Ovary (tissue), 9 donors: ENCODE results near the gene RND2. TPM values are rescaled to one million over a fixed set of nuclear protein-coding genes. Genes with fewer than 3 reads are reported as not detected.

Experiments used
- DNase-seq, 5 donors: peaks; one replicate each; pipeline ENCODE4 v3.0.0-alpha.2; 2019 to 2020
- H3K27ac ChIP-seq, 2 donors: fragments of 200-600 bp; one replicate each; pipeline versions ENCODE4 v1.5.1 to v1.8.0; 2019 to 2022
- H3K27me3 ChIP-seq: fragments of 200-600 bp; one replicate; pipeline ENCODE4 v1.8.0; 2022
- H3K36me3 ChIP-seq: fragments of 200-600 bp; sonication (generic); one replicate; pipeline ENCODE4 v1.5.1; 2019
- H3K4me1 ChIP-seq: one replicate; pipeline ENCODE4 v1.8.1; 2013; ENCODE audit warnings: mild to moderate bottlenecking, moderate library complexity; ENCODE audit not compliant: insufficient read depth
- H3K4me3 ChIP-seq: fragments of 200-600 bp; sonication (generic); one replicate; pipeline ENCODE4 v1.5.1; 2017
- H3K9me3 ChIP-seq, 2 donors: fragments of 200-600 bp in 1 of 2; sonication (generic) in 1 of 2; one replicate each; pipeline versions ENCODE4 v1.5.1 to v1.8.1; 2013 to 2019; ENCODE audit warnings: mild to moderate bottlenecking in 1 of 2, moderate library complexity in 1 of 2
- EP300 ChIP-seq: sonication (generic); formaldehyde crosslinking; IDR thresholded peaks from one replicate; pipeline ENCODE4 v1.6.1; 2017; ENCODE audit warnings: antibody characterized with exemption
- POLR2A ChIP-seq: fragments of 450-650 bp; IDR thresholded peaks from one replicate; pipeline ENCODE4 v1.6.1; 2017; ENCODE audit warnings: antibody characterized with exemption, mild to moderate bottlenecking, moderate library complexity
- WGBS, 3 donors: extraction: QIAGEN DNeasy Blood & Tissue Kit in 1 of 3; methylation state at CpG; one replicate each; pipeline versions ENCODE4 v1.1.5 to v1.1.7; 2013 to 2017; 5-methylcytosine and 5-hydroxymethylcytosine counted together
- intact Hi-C, 4 donors: fragments of 100-400 bp; cut with DNase I; formaldehyde crosslinking; loops; one replicate each; pipeline versions ENCODE4 v1.11.0 to v1.15.1; 2022 to 2023
- polyA plus RNA-seq, 2 donors: library from polyadenylated mRNA; stranded (reverse); fragments of 200-250 nt in 1 of 2; fragments of 350-450 nt in 1 of 2; fragmentation: Illumina TruSeq in 1 of 2; extraction: RNeasy Lipid Tissue Mini Kit (QIAGEN cat#74804) in 1 of 2; gene quantifications; one replicate each; pipeline ENCODE4 v1.2.3, GENCODE V29; 2013 to 2014
- total RNA-seq, 7 donors: library from RNA; depleted of rRNA in 2 of 7; stranded (reverse); fragments of >200 nt in 2 of 7; fragmentation: NEBNext Ultra II Directional in 3 of 7; extraction: Animal tissue kit (Norgen Biotek cat#: 25700) in 3 of 7; gene quantifications; one replicate each; pipeline versions ENCODE4 v1.1.0 to v1.2.4, GENCODE V29; 2016 to 2023
- TF ChIP-seq, protein P1 (sequence below), 3 donors: fragments of 450-650 bp in 2 of 3; fragments of 200-600 bp in 1 of 3; IDR thresholded peaks; one replicate each; pipeline versions ENCODE4 v1.5.1 to v1.8.0; 2016 to 2022; ENCODE audit warnings: antibody characterized with exemption in 3 of 3, mild to moderate bottlenecking in 1 of 3
- donor health status: DM: no; HTN: no; CAD: no; lungs with moderate emphysema.
- donor health status: DM: no; HTN: no; CAD: no.
- donor health status: Bipolar disorder and iron deficiency.
- donor health status: DM: yes; HTN: yes; CAD: no.
- donor health status: DM: no; HTN: no; CAD: no.
- donor health status: DM: yes; HTN: yes; CAD: no.

RND2 gene
- total and polyA plus RNA-seq, 9 donors = 2.5 to 11.6 (median 6.0) TPM

DNA sequence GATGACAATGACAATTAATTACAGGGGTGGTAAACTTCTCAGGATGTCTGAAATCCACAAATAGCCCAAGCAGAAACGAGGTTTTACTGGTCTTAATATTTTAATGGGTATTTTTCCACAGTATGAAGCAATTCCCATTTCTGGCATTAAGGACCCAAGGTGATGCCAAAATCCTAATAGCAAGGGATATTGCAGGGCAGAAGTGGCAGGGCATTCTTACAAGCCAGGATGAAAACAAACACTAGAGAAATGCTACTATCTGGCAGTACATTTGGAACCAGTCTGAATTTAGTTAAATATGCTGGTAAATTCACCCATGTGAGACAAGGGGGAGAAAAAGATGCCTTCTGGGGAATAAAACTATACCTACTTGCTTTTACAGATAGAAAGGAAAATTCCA is 45.2 kb downstream of the RND2 start:
- 70 to 85% (median 84%) methylated on average over 1 of the region's 1 CpG for WGBS, 3 donors
- intact Hi-C loops = loop anchor here in 1 of 4 donors (5.0 kb wide), 1 partner anchor 157 kb away; the partner anchor contains the start of gene CCDC200
- DNase-seq = no peak

DNA sequence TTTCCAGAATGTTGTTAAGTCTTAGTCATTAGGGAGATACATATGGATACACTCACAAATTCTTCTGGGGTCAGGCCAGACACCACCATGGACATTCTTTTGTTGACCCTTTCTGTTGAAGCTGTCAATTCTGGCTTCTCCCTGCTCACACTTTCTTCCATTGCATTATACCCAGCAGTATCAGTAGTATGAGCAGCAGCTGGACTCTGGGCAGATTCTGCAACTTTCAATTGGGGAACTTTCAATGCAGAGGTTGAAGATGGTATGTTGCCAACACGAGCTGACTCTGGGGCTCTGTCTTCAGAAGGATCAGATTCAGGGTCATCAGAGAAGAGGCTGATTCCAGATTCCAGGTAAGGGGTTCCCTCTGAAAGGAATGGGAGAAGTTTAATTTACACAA is 45.8 kb downstream of the RND2 start:
- Histone ChIP-seq H3K9me3 (no peaks in the 10 kb centered on the region), H3K27me3 (no peaks in the 10 kb centered on the region), H3K36me3 (no peaks in the 10 kb centered on the region), H3K4me3 (no peak overlapping the region), H3K27ac (no peak overlapping the region), H3K4me1 (no peaks in the 10 kb centered on the region)
- no peak for TF ChIP-seq POLR2A
- TF ChIP-seq EP300 = no peak
- TF ChIP-seq, protein P1, sequence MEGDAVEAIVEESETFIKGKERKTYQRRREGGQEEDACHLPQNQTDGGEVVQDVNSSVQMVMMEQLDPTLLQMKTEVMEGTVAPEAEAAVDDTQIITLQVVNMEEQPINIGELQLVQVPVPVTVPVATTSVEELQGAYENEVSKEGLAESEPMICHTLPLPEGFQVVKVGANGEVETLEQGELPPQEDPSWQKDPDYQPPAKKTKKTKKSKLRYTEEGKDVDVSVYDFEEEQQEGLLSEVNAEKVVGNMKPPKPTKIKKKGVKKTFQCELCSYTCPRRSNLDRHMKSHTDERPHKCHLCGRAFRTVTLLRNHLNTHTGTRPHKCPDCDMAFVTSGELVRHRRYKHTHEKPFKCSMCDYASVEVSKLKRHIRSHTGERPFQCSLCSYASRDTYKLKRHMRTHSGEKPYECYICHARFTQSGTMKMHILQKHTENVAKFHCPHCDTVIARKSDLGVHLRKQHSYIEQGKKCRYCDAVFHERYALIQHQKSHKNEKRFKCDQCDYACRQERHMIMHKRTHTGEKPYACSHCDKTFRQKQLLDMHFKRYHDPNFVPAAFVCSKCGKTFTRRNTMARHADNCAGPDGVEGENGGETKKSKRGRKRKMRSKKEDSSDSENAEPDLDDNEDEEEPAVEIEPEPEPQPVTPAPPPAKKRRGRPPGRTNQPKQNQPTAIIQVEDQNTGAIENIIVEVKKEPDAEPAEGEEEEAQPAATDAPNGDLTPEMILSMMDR (IDR thresholded peaks at IDR 0.05) = no peak
- no peak for DNase-seq
- intact Hi-C loops = loop anchor here in 1 of 4 donors (5.0 kb wide), 1 partner anchor 156 kb away; the partner anchor contains the start of gene CCDC200
- 66 to 82% (median 72%) methylated on average over 1 of the region's 1 CpG for WGBS, 3 donors

More for the DNA sequence above, 45.2 kb downstream of the RND2 start:
- H3K4me3 ChIP-seq = no peak overlapping the region
- H3K27me3 ChIP-seq = no peaks in the 10 kb centered on the region
- no peaks in the 10 kb centered on the region for H3K4me1 ChIP-seq
- no peaks in the 10 kb centered on the region for H3K9me3 ChIP-seq
- TF ChIP-seq EP300 (no peak), POLR2A (no peak)
- TF ChIP-seq, protein P1 (IDR thresholded peaks at IDR 0.05) = no peak
- H3K36me3 ChIP-seq = no peaks in the 10 kb centered on the region
- H3K27ac ChIP-seq = no peak overlapping the region

DNA sequence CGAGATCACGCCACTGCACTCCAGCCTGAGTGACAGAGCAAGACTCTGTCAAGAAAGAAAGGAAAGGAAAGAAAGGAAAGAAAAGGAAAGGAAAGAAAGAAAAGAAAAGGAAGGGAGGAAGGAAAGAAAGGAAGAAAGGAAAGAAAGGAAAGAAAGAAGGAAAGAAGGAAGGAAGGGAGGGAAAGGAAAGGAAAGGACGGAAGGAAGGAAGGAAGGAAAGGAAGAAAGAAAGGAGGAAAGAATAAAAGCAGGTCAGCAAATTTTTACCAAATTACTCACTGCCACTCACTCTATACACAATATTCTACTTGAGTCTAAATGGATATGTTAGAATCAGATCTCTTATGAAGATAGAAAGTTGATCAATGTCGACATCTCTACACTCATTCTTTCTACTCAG is 49.8 kb downstream of the RND2 start:
- TF ChIP-seq EP300 (no peak), POLR2A (no peak)
- TF ChIP-seq, protein P1 (IDR thresholded peaks at IDR 0.05) = no peak
- intact Hi-C loops = loop anchor here in 1 of 4 donors (5.0 kb wide), 1 partner anchor 152 kb away; the partner anchor contains the start of gene CCDC200
- DNase-seq = no peak
- whole genome bisulfite sequencing, 3 donors = 94 to 97% (median 96%) methylated on average over 4 of the region's 4 CpGs
- Histone ChIP-seq H3K27ac (no peak overlapping the region), H3K27me3 (no peaks in the 10 kb centered on the region), H3K9me3 (no peaks in the 10 kb centered on the region), H3K4me1 (no peaks in the 10 kb centered on the region), H3K4me3 (no peak overlapping the region), H3K36me3 (no peaks in the 10 kb centered on the region)

DNA sequence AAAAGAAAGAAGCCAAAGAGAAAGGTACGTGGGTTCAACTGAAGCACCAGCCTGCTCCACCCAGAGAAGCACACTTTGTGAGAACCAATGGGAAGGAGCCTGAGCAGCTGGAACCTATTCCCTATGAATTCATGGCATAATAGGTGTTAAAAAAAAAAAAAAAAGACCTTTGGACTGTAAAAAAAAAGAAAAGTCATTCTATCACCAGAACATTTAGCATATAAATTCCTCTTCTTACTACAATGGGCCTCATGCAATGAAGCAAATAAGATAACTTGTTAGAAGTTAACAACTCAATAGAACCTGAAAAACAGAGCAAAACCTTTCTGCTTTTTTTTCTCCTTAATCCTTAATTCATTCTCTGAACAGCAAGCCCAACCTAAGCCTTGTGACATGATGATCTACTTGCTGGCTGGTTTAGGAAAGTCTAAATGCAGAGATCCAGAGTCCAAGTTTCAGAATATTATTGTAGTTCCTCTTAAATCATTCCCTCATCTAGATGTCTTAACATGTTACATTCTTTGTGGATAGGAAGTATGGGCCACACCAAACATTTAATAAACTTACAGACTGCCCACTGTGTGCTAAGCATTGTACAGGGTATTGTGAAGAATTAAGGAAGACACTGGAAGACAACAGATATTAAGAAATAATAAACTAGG is 54.7 kb downstream of the RND2 start:
- Histone ChIP-seq H3K9me3 (no peaks in the 10 kb centered on the region), H3K4me3 (no peak overlapping the region), H3K27me3 (no peaks in the 10 kb centered on the region), H3K4me1 (no peaks in the 10 kb centered on the region), H3K27ac (no peak overlapping the region), H3K36me3 (no peaks in the 10 kb centered on the region)
- intact Hi-C loops = no loop called here
- no peak for DNase-seq
- TF ChIP-seq POLR2A (no peak), EP300 (no peak)
- TF ChIP-seq, protein P1 (IDR thresholded peaks at IDR 0.05) = no peak
- 82 to 95% (median 83%) methylated on average over 1 of the region's 1 CpG for WGBS, 3 donors

Other genes starting within 250 kb of the RND2 start
- gene WNK4, start 244.6 kb upstream of the RND2 start, total RNA-seq = 10 to 100 TPM in 1 of 7 donors, 1 to 10 TPM in 6; 1.5 to 11.9 (median 3.4) TPM
- gene WNK4, start 244.6 kb upstream of the RND2 start, polyA plus RNA-seq = 1 to 10 TPM; 1.1 to 1.5 TPM
- 10 to 100 TPM; 49.1 to 78.2 (median 62.9) TPM for gene COA3, start 226.5 kb upstream of the RND2 start, total RNA-seq
- 10 to 100 TPM; 77.6 to 80.0 TPM for gene COA3, start 226.5 kb upstream of the RND2 start, polyA plus RNA-seq
- gene CNTD1, start 226.4 kb upstream of the RND2 start, total RNA-seq = under 1 TPM in 5 of 7 donors, not detected in 2; 0.30 to 0.79 (median 0.33) TPM
- gene CNTD1, start 226.4 kb upstream of the RND2 start, polyA plus RNA-seq = under 1 TPM; 0.22 to 0.36 TPM
- gene BECN1, start 200.9 kb upstream of the RND2 start, total RNA-seq = 10 to 100 TPM; 47.5 to 75.3 (median 54.6) TPM
- 10 to 100 TPM; 47.2 to 67.5 TPM for gene BECN1, start 200.9 kb upstream of the RND2 start, polyA plus RNA-seq
- 10 to 100 TPM; 28.6 to 85.8 (median 61.9) TPM for gene PSME3, start 191.8 kb upstream of the RND2 start, total RNA-seq
- gene PSME3, start 191.8 kb upstream of the RND2 start, polyA plus RNA-seq = 100 to 1,000 TPM in 1 of 2 donors, 10 to 100 TPM in 1; 31.7 to 118 TPM
- 1 to 10 TPM in 6 of 7 donors, under 1 TPM in 1; 0.72 to 1.9 (median 1.3) TPM for gene AOC2, start 180.7 kb upstream of the RND2 start, total RNA-seq
- gene AOC2, start 180.7 kb upstream of the RND2 start, polyA plus RNA-seq = 1 to 10 TPM in 1 of 2 donors, under 1 TPM in 1; 0.40 to 6.3 TPM
- gene AOC3, start 174.0 kb upstream of the RND2 start, total RNA-seq = 100 to 1,000 TPM in 1 of 7 donors, 10 to 100 TPM in 3, 1 to 10 TPM in 2, under 1 TPM in 1; 0.72 to 112 (median 12.4) TPM
- 100 to 1,000 TPM in 1 of 2 donors, 10 to 100 TPM in 1; 22.5 to 197 TPM for gene AOC3, start 174.0 kb upstream of the RND2 start, polyA plus RNA-seq
- 1 to 10 TPM in 1 of 7 donors, under 1 TPM in 1, not detected in 5; 0.69 to 1.7 TPM for gene G6PC1, start 124.4 kb upstream of the RND2 start, total RNA-seq
- not detected for gene G6PC1, start 124.4 kb upstream of the RND2 start, polyA plus RNA-seq
- 10 to 100 TPM; 17.8 to 51.4 (median 40.6) TPM for gene AARSD1, start 60.8 kb upstream of the RND2 start, total RNA-seq
- 10 to 100 TPM; 49.7 to 50.1 TPM for gene AARSD1, start 60.8 kb upstream of the RND2 start, polyA plus RNA-seq
- 1 to 10 TPM in 1 of 7 donors, under 1 TPM in 5, not detected in 1; 0.45 to 2.6 (median 0.66) TPM for gene PTGES3L, start 45.2 kb upstream of the RND2 start, total RNA-seq
- gene PTGES3L, start 45.2 kb upstream of the RND2 start, polyA plus RNA-seq = 1 to 10 TPM in 1 of 2 donors, under 1 TPM in 1; 0.56 to 2.1 TPM
- 10 to 100 TPM in 5 of 7 donors, 1 to 10 TPM in 2; 8.2 to 19.4 (median 13.3) TPM for gene RUNDC1, start 44.7 kb upstream of the RND2 start, total RNA-seq
- 10 to 100 TPM in 1 of 2 donors, 1 to 10 TPM in 1; 6.1 to 12.1 TPM for gene RUNDC1, start 44.7 kb upstream of the RND2 start, polyA plus RNA-seq
- gene RPL27, start 26.8 kb upstream of the RND2 start, total RNA-seq = 1,000 to 10,000 TPM; 1,130 to 2,473 (median 1,529) TPM
- gene RPL27, start 26.8 kb upstream of the RND2 start, polyA plus RNA-seq = 1,000 to 10,000 TPM; 3,204 to 5,312 TPM
- 10 to 100 TPM; 26.3 to 38.3 (median 29.7) TPM for gene IFI35, start 18.4 kb upstream of the RND2 start, total RNA-seq
- 10 to 100 TPM; 13.0 to 39.7 TPM for gene IFI35, start 18.4 kb upstream of the RND2 start, polyA plus RNA-seq
- gene VAT1, start 2.8 kb upstream of the RND2 start, total RNA-seq = 100 to 1,000 TPM; 121 to 421 (median 356) TPM
- 100 to 1,000 TPM; 217 to 251 TPM for gene VAT1, start 2.8 kb upstream of the RND2 start, polyA plus RNA-seq
- 1 to 10 TPM; 2.5 to 5.4 (median 4.9) TPM for gene BRCA1, start 100.1 kb downstream of the RND2 start, total RNA-seq
- 1 to 10 TPM; 1.9 to 4.5 TPM for gene BRCA1, start 100.1 kb downstream of the RND2 start, polyA plus RNA-seq
- 10 to 100 TPM; 58.2 to 89.1 (median 78.6) TPM for gene NBR1, start 146.0 kb downstream of the RND2 start, total RNA-seq
- gene NBR1, start 146.0 kb downstream of the RND2 start, polyA plus RNA-seq = 100 to 1,000 TPM in 1 of 2 donors, 10 to 100 TPM in 1; 60.3 to 124 TPM
- 10 to 100 TPM in 5 of 7 donors, 1 to 10 TPM in 2; 1.5 to 23.4 (median 15.0) TPM for gene TMEM106A, start 186.6 kb downstream of the RND2 start, total RNA-seq
- 10 to 100 TPM in 1 of 2 donors, 1 to 10 TPM in 1; 5.6 to 11.4 TPM for gene TMEM106A, start 186.6 kb downstream of the RND2 start, polyA plus RNA-seq
- gene CCDC200, start 203.4 kb downstream of the RND2 start, total RNA-seq = under 1 TPM in 4 of 7 donors, not detected in 3; 0.27 to 0.57 (median 0.34) TPM
- gene CCDC200, start 203.4 kb downstream of the RND2 start, polyA plus RNA-seq = under 1 TPM in 1 of 2 donors, not detected in 1; 0.12 TPM
- over 10,000 TPM in 1 of 7 donors, 1,000 to 10,000 TPM in 4, not detected in 2; 2,710 to 10,212 (median 7,317) TPM for gene RNU2-1, start 208.7 kb downstream of the RND2 start, total RNA-seq
- not detected for gene RNU2-1, start 208.7 kb downstream of the RND2 start, polyA plus RNA-seq